GM12865 (cell line): ENCODE results near the gene TRMT2A.
A peak's percentile ranks its signal among the peaks of the same experiment; 100 is the strongest.
"Not testable (repeated sequence)": the region's sequence is repeated elsewhere in the genome, so short reads cannot be mapped to it uniquely, and the experiment has no call there.

ENCODE experiments used
- DNase-seq: peaks from one replicate; pipeline ENCODE4 v3.0.0; 2010; ENCODE audit warnings: low read depth
- H3K4me3 ChIP-seq: 2 replicates; pipeline ENCODE4 v1.5.1; 2011; ENCODE audit warnings: mild to moderate bottlenecking, low read depth, low read length, control low read depth
- TF ChIP-seq, protein P1 (sequence below): IDR thresholded peaks from 2 replicates; pipeline ENCODE4 v1.5.1; 2011; ENCODE audit warnings: low read length, control low read depth, low read depth, inconsistent platforms; ENCODE audit not compliant: insufficient read depth; ENCODE audit errors: missing control alignments

The TRMT2A gene, protein sequence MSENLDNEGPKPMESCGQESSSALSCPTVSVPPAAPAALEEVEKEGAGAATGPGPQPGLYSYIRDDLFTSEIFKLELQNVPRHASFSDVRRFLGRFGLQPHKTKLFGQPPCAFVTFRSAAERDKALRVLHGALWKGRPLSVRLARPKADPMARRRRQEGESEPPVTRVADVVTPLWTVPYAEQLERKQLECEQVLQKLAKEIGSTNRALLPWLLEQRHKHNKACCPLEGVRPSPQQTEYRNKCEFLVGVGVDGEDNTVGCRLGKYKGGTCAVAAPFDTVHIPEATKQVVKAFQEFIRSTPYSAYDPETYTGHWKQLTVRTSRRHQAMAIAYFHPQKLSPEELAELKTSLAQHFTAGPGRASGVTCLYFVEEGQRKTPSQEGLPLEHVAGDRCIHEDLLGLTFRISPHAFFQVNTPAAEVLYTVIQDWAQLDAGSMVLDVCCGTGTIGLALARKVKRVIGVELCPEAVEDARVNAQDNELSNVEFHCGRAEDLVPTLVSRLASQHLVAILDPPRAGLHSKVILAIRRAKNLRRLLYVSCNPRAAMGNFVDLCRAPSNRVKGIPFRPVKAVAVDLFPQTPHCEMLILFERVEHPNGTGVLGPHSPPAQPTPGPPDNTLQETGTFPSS

DNA sequence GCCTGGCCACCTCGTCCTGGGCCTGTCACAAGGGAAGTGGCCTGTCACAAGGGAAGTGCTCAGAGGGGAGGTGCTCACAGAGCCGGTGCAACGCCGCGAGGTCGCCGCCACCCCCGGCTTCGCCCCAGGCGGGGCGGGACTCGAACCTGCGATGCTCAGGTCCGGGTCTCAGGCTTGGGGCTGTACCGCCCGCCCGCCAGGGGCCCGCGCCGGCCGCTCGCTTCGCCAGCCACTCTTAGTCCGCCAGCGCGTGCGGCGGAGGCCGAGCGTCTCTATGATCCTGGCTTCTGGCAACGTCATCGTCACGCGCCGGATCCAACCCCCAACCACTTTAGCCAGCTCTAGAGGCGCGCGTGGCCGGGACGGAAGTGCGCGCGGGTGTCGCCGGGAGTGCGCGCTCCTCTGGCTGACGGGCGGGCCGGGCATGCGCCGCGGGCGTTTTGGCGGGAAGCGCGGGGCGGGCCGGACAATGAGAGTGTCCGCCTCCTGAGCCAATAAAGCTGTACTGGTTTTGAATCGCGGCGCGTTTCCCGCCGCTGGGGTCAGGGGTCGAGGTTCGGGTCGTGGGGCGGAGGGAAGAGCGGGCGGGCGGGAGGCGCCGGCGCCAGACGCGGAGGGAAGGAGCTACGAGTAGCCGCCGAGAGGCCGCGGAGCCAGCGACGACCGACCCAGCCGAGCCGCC lies at the start of gene TRMT2A:
Gene TRMT2A (minus strand): TSS at position 276 of the 682 bp plus-strand sequence. CDS start 320 bp downstream, outside the sequence.
- DNase-seq, result peak; percentile 99
- H3K4me3 ChIP-seq, result peak within 1 kb of the TSS; percentile 86
- TF ChIP-seq, protein P1, sequence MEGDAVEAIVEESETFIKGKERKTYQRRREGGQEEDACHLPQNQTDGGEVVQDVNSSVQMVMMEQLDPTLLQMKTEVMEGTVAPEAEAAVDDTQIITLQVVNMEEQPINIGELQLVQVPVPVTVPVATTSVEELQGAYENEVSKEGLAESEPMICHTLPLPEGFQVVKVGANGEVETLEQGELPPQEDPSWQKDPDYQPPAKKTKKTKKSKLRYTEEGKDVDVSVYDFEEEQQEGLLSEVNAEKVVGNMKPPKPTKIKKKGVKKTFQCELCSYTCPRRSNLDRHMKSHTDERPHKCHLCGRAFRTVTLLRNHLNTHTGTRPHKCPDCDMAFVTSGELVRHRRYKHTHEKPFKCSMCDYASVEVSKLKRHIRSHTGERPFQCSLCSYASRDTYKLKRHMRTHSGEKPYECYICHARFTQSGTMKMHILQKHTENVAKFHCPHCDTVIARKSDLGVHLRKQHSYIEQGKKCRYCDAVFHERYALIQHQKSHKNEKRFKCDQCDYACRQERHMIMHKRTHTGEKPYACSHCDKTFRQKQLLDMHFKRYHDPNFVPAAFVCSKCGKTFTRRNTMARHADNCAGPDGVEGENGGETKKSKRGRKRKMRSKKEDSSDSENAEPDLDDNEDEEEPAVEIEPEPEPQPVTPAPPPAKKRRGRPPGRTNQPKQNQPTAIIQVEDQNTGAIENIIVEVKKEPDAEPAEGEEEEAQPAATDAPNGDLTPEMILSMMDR, result no peak

DNA sequence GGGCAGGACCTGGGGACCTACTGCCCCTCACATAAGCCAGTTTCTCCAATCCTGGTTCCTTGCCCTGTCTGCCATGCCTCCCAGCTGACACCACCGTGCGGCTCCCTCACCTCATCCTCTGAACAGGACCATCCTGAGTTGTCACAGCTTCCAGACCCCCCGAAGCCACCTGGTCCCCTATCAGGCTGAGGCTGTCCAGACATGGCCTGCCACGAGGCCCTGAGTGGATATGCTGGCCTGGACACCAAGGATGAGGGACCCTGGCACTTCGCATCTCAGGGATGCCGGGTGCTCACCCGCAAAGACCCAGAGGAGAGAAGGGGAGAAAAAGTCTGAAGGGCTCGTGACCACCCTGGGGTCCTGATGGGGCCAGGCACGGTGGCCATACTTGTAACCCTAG lies 49.7 kb upstream of the TRMT2A start:
- no peak for DNase-seq
- H3K4me3 ChIP-seq, result no peak overlapping the region
- TF ChIP-seq, protein P1, result no peak

DNA sequence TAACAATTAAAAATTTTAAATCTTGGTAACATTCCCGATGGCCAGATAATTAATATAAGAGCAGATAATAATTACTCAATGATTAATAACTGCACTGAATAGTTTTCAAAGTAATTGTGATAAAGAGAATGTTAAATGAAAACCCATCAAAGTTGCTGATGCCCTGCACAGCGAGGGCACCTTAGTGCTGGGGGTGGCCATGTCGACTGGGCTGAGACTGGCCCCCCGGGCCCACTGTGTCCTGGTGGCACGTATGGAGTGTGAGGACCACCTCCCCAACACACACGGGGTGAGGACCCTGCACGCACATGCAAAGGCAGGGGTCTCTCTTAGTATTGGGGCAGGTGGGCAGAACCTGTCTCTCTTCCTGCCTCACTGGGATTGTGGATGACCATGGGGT lies 48.9 kb upstream of the TRMT2A start:
- DNase-seq, result no peak
- H3K4me3 ChIP-seq, result no peak overlapping the region
- TF ChIP-seq, protein P1, result no peak

DNA sequence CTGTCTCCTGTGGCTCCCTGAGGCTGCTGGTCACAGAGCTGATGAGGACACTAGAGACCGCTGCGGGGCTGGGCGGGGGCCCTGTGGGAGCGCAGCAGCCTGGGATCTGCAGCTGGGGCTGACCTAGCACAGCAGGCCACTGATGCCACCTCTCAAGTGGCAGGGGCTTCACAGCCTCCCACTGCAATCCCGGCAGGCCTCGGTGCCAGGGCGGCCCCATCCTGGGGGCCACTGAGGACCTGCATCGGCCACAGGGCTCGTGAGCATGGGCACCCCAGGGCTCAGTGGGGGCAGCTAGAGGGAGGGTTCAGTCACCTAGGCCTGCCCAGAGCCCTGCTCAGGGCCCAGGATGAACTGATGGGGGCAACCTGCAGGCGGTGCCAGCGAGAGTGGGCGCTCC lies 48.4 kb upstream of the TRMT2A start:
- no peak for DNase-seq
- TF ChIP-seq, protein P1, result no peak
- no peak overlapping the region for H3K4me3 ChIP-seq

DNA sequence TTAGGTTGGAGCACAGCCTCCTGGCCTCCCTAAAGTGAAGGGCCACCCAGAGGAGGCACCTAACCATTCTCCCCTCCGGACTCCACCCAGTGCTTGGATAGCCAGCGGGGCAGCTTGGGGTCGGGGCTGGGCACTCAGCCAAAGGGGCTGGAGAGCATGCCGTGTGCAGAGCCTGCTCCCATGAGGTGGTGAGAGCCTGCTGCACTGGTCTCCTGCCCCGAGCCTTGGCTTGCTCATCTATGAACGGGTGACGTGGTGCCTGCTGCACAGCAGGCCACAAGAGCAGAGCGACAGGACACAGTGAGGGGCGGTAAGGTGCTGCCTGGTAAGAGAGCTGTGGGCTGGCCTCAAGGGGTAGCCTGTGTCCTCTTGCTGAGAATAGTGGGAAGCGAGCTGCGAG lies 47.8 kb upstream of the TRMT2A start:
- TF ChIP-seq, protein P1, result no peak
- no peak for DNase-seq

DNA sequence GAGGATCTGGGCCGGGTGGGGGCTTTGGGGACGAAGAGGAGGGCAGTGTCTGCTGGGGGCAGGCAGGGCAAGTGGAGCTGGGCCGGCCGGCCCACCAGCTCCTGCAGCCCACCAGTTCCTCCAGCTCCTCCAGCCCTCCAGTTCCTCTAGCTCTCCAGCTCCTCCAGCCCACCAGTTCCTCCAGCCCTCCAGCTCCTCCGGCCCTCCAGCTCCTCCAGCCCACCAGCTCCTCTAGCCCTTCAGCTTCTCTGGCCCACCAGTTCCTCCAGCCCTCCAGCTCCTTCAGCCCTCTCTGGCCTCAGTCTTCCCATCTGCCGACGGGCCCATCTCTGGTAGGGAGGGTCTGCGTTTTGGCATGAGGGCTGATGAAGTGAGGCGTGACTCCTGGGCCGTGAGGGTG lies 43.0 kb upstream of the TRMT2A start:
- no peak overlapping the region for H3K4me3 ChIP-seq
- TF ChIP-seq, protein P1, result no peak
- no peak for DNase-seq

More for the DNA sequence above, 47.8 kb upstream of the TRMT2A start:
- no peak overlapping the region for H3K4me3 ChIP-seq

DNA sequence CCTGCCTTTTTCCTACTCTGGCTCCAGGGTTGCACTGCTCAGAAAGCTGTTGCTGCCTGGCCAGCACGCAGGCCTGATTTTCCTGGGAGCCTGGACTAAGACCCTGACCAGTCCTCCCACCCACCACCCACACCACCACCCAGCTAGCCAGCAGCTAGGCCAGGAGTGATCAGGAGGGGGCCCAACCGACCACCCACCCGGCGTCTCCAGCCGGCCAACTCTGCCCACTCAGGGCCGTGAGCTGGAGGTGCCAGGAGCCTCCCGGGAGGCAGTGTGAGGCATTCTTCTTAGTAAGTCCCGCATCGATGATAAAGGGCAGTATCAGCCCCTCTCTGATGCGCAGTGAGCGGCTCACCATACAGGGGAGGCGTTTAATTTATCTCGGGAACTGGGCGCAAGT lies 42.5 kb upstream of the TRMT2A start:
- not testable (repeated sequence) for DNase-seq, H3K4me3 ChIP-seq
